ENCODE measurements around the gene ASCL4.

The ASCL4 gene

DNA sequence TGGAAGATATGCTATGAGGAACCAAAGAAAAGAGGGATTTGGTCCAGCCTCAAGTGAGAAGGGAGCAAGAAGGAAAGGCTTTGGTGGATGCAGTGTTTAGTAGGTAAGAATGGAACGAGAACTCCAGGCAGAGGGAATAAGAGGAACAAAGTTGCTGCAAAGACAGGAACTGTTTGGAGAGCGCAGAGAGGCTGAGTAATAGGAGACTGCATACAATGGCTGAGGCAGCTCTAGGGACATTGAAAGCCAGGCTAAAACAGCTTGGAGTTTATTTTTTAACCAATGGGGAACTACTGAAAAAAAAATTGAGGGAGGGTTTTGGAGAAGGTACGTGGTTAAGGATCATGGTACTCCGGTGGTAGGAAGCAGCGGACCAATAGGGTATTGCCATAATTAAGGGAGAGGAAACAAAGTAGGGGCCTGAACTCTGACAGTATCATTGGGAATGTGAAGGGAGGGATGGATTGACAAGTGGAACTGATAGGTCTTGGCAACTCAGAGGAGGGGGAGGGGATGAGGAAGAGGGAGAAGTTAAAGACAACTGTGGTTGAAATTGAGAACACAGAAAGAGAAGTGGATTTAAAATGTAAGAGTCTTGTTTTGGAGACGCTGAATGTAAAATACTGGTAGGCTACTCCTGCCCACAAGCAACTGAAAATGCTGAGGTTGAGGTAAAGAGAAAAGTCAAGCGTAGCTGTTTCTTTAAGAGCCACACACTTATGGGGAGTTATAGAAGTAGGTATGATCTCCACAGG, 4.8 kb downstream of the ASCL4 start:
- no peak for DNase-seq

- DNase-seq = no peak
Observed at GRCh38 chr12:107780298-107780697, 5.8 kb downstream of the ASCL4 start.

DNA sequence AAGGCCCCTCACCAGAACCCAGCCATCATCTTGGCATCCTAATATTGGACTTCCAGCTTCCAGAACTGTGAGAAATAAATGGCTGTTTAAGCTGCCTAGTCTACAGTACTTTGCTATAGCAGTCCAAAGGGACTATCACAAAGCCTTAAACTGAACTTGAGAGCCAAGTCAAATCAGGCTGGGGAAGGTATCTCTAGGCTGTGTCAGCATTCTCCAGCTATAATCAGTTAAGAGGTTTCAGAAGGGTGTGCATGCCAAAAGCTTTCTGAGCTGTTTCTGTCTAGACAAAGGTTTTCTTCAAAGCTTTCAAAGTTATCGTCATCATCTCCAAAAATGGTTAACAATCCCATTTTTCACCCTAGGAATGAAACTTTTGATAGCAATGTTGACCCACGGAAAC, 7.6 kb downstream of the ASCL4 start:
- DNase-seq = no peak

GRCh38 chr12:107783406-107784376, 9.2 kb downstream of the ASCL4 start:
- DNase-seq = no peak

GRCh38 chr12:107788281-107788680, 13.8 kb downstream of the ASCL4 start:
- no peak for DNase-seq

DNA sequence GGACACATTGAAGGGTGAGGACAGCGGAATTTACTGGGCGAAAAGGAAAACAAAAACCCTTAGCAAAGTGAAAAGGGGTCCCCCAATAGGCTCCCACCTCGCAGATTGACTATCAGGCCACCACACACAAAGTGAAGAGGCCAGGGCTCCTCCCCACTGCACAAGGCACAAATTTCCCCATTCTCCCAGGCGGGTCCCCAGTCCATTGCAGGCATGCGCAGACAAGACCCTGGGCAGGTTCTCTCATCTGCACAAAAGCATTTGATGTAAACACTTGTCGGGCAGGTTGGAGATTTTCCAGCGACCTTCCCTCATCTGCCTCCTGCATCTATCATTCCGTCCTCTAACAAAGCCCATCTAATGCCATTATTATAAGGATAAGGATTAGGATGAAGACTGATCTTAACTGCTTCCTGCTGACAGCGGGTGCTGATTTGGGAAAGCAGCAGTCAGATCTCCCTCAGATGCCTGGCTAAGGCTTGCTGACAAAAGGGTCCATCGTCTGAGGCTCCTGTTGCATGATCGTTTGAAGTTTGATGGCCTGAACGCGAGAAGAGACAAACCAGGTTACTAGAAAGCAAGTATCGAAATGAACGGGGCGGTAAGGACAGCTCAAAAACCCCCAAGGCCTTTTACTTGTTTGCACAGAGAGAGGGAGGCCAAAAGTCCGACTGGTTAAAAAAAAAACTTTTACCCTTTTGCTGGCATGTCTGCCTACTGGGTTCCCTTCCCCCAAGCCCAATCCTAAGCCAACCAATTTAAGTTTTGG, 14.4 kb downstream of the ASCL4 start:
- no peak for DNase-seq

GRCh38 chr12:107791465-107792089, 17.1 kb downstream of the ASCL4 start:
- no peak for DNase-seq

DNA sequence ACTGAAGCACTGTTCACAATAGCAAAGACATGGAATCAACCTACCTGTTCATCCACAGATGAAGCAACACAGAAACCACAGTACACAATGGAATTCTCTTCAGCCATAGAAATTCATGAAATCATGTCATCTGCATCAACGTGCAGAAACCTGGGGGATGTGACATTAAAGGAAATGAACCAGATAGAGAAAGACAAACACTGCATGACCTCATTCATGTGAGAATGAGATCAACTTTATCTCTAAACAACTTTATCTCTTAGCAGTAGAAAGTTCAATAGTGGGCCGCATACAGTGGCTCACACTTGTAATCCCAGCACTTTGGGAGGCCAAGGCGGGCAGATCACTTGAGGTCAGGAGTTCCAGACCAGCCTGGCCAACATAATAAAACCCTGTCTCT, 19.9 kb downstream of the ASCL4 start:
- no peak for DNase-seq

DNA sequence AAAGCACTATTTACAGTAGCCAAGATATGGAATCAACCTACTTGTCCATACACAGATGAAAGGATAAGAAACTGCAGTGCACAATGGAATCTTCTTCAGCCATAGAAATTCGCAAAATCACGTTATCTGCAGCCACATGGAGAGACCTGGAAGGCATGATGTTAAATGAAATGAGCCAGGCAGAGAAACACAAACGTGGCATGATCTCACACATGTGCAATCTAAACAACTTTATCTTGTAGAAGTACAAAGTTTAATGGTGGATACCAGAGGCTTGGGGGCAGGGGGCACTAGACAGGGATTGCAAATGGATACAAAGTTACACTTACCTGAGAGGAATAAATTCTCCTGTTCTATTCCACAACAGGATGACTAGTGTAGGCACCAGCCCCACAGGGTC, 24.1 kb downstream of the ASCL4 start:
- DNase-seq = no peak

GRCh38 chr12:107801150-107801549, 26.6 kb downstream of the ASCL4 start:
- DNase-seq = no peak

DNA sequence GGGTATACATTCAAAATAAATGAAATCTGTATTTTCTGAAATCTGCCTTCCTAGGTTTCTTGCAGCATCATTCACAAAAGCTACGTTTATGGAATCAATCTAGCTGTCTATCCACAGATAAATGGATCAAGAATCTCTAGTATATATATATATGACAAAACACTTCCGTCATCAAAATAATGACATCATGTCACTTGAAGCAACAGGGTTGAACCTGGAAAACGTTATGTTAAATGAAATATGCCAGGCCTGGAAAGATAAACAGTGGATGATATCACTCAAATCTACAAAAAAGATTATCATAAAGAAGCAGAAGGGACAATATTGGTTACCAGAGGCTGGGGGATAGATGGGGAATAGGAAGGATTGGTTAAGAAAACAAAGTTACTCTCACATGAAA, 28.6 kb downstream of the ASCL4 start:
- no peak for DNase-seq

- no peak for DNase-seq
Observed at GRCh38 chr12:107805488-107806180, 31.1 kb downstream of the ASCL4 start.

DNA sequence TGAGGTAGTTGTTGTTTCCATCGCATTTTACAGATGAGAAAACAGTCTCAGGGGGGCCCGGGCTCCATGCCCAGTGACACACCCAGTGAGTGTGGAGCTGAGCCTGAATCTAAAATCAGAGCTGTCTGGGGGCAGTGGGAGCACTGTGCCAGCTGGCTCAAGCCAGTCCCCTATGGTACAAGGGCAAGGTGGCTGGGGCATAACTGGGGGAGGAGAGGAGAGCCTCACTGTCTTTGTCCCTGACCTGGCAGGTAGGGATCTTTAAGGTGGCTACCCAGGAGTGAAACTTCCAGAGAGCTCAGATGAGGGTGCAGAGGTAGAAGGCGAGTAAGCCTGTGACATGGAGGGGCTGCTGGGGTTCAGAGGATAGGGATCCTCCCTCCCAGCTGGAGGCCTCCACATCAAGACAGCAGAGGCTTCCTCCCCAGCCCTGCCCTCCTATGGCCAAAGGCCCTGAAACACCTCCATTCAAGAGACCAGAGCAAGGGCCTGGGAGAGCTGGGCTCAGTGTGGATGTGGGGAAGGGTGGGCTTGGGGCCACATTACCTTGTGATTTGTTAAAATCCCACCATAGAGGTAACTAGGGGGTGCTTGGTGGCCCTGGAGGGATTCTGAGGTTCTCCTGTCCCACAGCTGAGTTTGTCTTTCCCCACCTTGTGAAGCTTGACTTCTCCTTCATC, 33.1 kb downstream of the ASCL4 start:
- no peak for DNase-seq

DNA sequence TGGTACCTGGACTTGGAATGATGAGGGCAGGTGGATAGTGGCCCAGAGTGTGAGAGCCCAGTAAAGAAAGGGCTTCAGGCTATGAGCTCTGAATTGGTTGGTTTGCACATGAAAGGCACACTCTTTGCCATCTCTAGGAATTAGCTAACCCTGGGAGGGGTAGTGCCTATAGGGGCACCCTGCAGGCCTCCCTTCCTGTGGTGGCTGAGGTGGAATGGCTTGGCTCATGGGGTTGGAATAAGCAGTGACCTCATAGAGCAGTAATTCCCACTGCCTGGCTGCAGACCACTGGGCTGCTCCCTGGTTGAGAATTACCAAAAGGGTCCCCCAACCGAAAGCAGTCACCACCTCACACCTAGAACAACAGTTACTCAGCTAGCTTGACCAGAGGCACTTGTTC, 42.7 kb downstream of the ASCL4 start:
- no peak for DNase-seq

DNA sequence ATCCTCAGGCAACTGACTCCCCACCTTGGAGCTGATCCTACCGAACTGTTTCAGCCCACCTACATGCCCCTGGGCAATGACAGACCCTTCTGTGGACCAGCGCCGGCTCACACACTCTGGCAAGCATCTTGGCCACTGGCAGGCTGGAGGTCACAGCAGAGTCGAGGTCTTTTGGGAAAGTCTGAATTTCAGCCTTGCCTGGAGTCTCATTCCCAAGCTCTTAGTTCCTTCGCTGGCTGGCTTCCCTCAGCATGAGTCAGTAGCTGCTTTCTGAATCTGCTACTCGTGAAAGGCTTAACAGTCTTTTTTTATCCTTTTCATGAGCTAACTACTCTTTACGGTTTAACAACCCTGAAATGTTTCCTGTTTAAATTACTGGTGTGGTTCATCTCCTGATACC, 44.5 kb downstream of the ASCL4 start:
- no peak for DNase-seq

DNA sequence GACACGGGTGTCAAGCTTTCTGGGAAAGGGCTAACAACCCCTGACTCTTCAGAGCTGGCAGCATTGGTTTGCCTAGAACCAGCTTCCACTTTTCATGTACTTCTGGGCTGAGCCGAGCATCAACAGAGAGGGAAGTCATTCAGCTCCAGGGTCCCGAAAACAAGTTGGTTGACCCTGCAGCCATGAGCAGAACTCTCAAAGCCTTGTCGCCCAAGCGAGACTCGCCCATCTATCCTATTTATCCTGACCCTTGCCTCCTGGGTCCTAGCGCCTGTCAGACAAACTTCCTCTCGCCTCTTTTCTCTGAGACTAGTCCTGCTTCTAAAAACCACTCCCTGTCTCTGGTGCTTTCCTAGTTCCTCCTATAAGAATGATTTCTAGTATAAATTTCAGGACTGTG, 47.9 kb downstream of the ASCL4 start:
- no peak for DNase-seq

Data from CD4-positive, alpha-beta T cell treated with Interleukin-15 for 1 hour (primary cell).